Loucy (cell line): ENCODE results near the gene SCAND1.
"Not testable (repeated sequence)": the region's sequence is repeated elsewhere in the genome, so short reads cannot be mapped to it uniquely, and the experiment has no call there.

Experiments used
- H2AFZ ChIP-seq: fragments of 200-600 bp; sonication (generic); 2 replicates; pipeline ENCODE4 v1.6.0; 2016; ENCODE audit warnings: antibody characterized with exemption, mild to moderate bottlenecking, low read length, moderate library complexity
- H3F3A ChIP-seq: fragments of 200-600 bp; 2 replicates; pipeline ENCODE4 v1.6.0; 2016; ENCODE audit warnings: antibody characterized with exemption, low read depth, mild to moderate bottlenecking
- H3K27me3 ChIP-seq: fragments of 200-600 bp; sonication (generic); 2 replicates; pipeline ENCODE4 v1.6.1; 2014; ENCODE audit warnings: low read length, mild to moderate bottlenecking; ENCODE audit not compliant: insufficient read depth, poor library complexity, severe bottlenecking
- H3K36me3 ChIP-seq: fragments of 200-600 bp; sonication (generic); 2 replicates; pipeline ENCODE4 v1.6.1; 2016; ENCODE audit warnings: low read length; ENCODE audit not compliant: insufficient read depth
- H3K4me1 ChIP-seq: fragments of 200-600 bp; sonication (generic); 2 replicates; pipeline ENCODE4 v1.5.1; 2014; ENCODE audit warnings: low read length, mild to moderate bottlenecking; ENCODE audit not compliant: insufficient read depth, poor library complexity, severe bottlenecking
- H3K4me2 ChIP-seq: fragments of 200-600 bp; sonication (generic); 2 replicates; pipeline ENCODE4 v1.6.0; 2014; ENCODE audit warnings: antibody characterized with exemption, low read length, low read depth, mild to moderate bottlenecking; ENCODE audit not compliant: poor library complexity, severe bottlenecking
- H3K4me3 ChIP-seq: fragments of 200-600 bp; sonication (generic); 2 replicates; pipeline ENCODE4 v1.5.1; 2014; ENCODE audit warnings: low read length, mild to moderate bottlenecking, mixed read lengths; ENCODE audit not compliant: poor library complexity, severe bottlenecking
- H3K79me2 ChIP-seq: fragments of 200-600 bp; sonication (generic); 2 replicates; pipeline ENCODE4 v1.6.1; 2014; ENCODE audit warnings: low read length; ENCODE audit not compliant: insufficient read depth
- H3K9ac ChIP-seq: fragments of 200-600 bp; sonication (generic); 2 replicates; pipeline ENCODE4 v1.6.0; 2014; ENCODE audit warnings: mild to moderate bottlenecking, low read depth, low read length, moderate library complexity; ENCODE audit not compliant: poor library complexity, severe bottlenecking
- H3K9me2 ChIP-seq: fragments of 200-600 bp; sonication (generic); replicated peaks from 2 replicates; pipeline ENCODE4 v1.6.1; 2016; ENCODE audit warnings: low read depth, low read length, mixed read lengths
- H3K9me3 ChIP-seq: fragments of 200-600 bp; sonication (generic); 2 replicates; pipeline ENCODE4 v1.6.1; 2014; ENCODE audit warnings: mild to moderate bottlenecking, antibody characterized with exemption, low read length, low read depth; ENCODE audit not compliant: insufficient read depth
- H4K20me1 ChIP-seq: fragments of 200-600 bp; sonication (generic); 2 replicates; pipeline ENCODE4 v1.6.0; 2014; ENCODE audit warnings: antibody characterized with exemption, low read length, mild to moderate bottlenecking; ENCODE audit not compliant: insufficient read depth, poor library complexity, severe bottlenecking
- EZH2phosphoT487 ChIP-seq: fragments of 200-600 bp; IDR thresholded peaks from 2 replicates; pipeline ENCODE4 v1.6.1; 2018; ENCODE audit warnings: antibody characterized with exemption, mild to moderate bottlenecking, moderate library complexity, borderline replicate concordance
- TF ChIP-seq, protein P1 (sequence below): fragments of 200-600 bp; sonication (generic); conservative IDR thresholded peaks from 2 replicates; pipeline ENCODE4 v1.5.1; 2014; ENCODE audit warnings: mild to moderate bottlenecking, antibody characterized with exemption, low read length

SCAND1 gene

GRCh38 chr20:35963878-35964277, 9.6 kb upstream of the SCAND1 start:
- Histone ChIP-seq H3K36me3 (no peaks in the 10 kb centered on the region), H3F3A (no peaks in the 10 kb centered on the region), H3K4me1 (no peaks in the 10 kb centered on the region)

GRCh38 chr20:35959291-35959690, 5.0 kb upstream of the SCAND1 start:
- not testable (repeated sequence) for H3K9me3 ChIP-seq, H4K20me1 ChIP-seq, H3K27me3 ChIP-seq, H2AFZ ChIP-seq, H3K4me3 ChIP-seq, H3K36me3 ChIP-seq, H3F3A ChIP-seq, H3K4me2 ChIP-seq, H3K9me2 ChIP-seq, H3K9ac ChIP-seq, H3K4me1 ChIP-seq
- peaks cover 10% of the 10 kb centered on the region; the same call in 1 of the 2 replicates for H3K79me2 ChIP-seq

More at GRCh38 chr20:35963878-35964277, 9.6 kb upstream of the SCAND1 start:
- H3K27me3 ChIP-seq, result no peaks in the 10 kb centered on the region
- H3K4me3 ChIP-seq, result no peak overlapping the region
- H3K9me3 ChIP-seq, result no peaks in the 10 kb centered on the region
- H3K79me2 ChIP-seq, result no peaks in the 10 kb centered on the region
- no peak overlapping the region for H3K4me2 ChIP-seq
- H3K9me2 ChIP-seq, result no peaks in the 10 kb centered on the region
- H2AFZ ChIP-seq, result no peak overlapping the region
- no peak overlapping the region for H3K9ac ChIP-seq
- TF ChIP-seq, protein P1, sequence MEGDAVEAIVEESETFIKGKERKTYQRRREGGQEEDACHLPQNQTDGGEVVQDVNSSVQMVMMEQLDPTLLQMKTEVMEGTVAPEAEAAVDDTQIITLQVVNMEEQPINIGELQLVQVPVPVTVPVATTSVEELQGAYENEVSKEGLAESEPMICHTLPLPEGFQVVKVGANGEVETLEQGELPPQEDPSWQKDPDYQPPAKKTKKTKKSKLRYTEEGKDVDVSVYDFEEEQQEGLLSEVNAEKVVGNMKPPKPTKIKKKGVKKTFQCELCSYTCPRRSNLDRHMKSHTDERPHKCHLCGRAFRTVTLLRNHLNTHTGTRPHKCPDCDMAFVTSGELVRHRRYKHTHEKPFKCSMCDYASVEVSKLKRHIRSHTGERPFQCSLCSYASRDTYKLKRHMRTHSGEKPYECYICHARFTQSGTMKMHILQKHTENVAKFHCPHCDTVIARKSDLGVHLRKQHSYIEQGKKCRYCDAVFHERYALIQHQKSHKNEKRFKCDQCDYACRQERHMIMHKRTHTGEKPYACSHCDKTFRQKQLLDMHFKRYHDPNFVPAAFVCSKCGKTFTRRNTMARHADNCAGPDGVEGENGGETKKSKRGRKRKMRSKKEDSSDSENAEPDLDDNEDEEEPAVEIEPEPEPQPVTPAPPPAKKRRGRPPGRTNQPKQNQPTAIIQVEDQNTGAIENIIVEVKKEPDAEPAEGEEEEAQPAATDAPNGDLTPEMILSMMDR, result no peak
- no peak for TF ChIP-seq EZH2phosphoT487
- H4K20me1 ChIP-seq, result no peaks in the 10 kb centered on the region

GRCh38 chr20:35956616-35957015, 2.3 kb upstream of the SCAND1 start:
- Histone ChIP-seq H3K79me2 (peaks cover 34% of the 10 kb centered on the region), H3K36me3 (no peaks in the 10 kb centered on the region), H3K9ac (no peak overlapping the region), H3K9me3 (no peaks in the 10 kb centered on the region), H3K9me2 (no peaks in the 10 kb centered on the region), H3K4me1 (peaks cover 22% of the 10 kb centered on the region), H3K4me3 (no peak overlapping the region), H2AFZ (no peak overlapping the region), H4K20me1 (peaks cover 18% of the 10 kb centered on the region), H3K27me3 (no peaks in the 10 kb centered on the region), H3K4me2 (no peak overlapping the region), H3F3A (peaks cover 6% of the 10 kb centered on the region)
- TF ChIP-seq, protein P1, result no peak
- no peak for TF ChIP-seq EZH2phosphoT487

DNA sequence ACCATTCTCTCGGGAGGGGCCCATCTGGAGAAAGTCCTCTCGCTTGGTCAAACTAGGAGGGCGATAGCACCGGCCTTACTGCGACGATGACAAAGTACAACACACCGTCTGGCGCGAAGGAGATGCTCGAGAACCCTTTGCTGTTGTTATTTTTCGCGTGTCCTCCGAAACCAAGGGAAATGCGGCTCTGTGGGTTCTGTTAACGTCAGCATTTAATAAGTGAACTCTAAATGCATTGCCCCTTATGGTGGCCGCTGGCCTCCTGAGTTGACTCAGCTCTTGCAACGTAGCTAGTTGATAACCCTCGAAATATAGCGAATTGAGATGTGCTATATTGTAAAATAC, 577 bp upstream of the SCAND1 start:
- peak overlapping the region; percentile 93 for H2AFZ ChIP-seq
- peak overlapping the region; percentile 80 for H3K4me3 ChIP-seq
- H3K27me3 ChIP-seq, result no peaks in the 10 kb centered on the region
- H3K79me2 ChIP-seq, result peaks cover 34% of the 10 kb centered on the region
- H3K9me3 ChIP-seq, result no peaks in the 10 kb centered on the region
- peaks cover 22% of the 10 kb centered on the region for H3K4me1 ChIP-seq
- TF ChIP-seq EZH2phosphoT487, result no peak
- TF ChIP-seq, protein P1, result no peak
- no peaks in the 10 kb centered on the region for H3K9me2 ChIP-seq
- peaks cover 18% of the 10 kb centered on the region for H4K20me1 ChIP-seq
- H3K4me2 ChIP-seq, result peak overlapping the region; percentile 79
- H3K36me3 ChIP-seq, result no peaks in the 10 kb centered on the region
- H3F3A ChIP-seq, result peaks cover 6% of the 10 kb centered on the region
- H3K9ac ChIP-seq, result peak overlapping the region; percentile 99
